ENCODE data around the gene PHETA1. TPM values are rescaled to one million over a fixed set of nuclear protein-coding genes. Genes with fewer than 3 reads are reported as not detected.
"Not testable (repeated sequence)": the region's sequence is repeated elsewhere in the genome, so short reads cannot be mapped to it uniquely, and the experiment has no call there.

PHETA1 gene
- total RNA-seq, 1 donor from 2014 or later: 25.3 TPM

DNA sequence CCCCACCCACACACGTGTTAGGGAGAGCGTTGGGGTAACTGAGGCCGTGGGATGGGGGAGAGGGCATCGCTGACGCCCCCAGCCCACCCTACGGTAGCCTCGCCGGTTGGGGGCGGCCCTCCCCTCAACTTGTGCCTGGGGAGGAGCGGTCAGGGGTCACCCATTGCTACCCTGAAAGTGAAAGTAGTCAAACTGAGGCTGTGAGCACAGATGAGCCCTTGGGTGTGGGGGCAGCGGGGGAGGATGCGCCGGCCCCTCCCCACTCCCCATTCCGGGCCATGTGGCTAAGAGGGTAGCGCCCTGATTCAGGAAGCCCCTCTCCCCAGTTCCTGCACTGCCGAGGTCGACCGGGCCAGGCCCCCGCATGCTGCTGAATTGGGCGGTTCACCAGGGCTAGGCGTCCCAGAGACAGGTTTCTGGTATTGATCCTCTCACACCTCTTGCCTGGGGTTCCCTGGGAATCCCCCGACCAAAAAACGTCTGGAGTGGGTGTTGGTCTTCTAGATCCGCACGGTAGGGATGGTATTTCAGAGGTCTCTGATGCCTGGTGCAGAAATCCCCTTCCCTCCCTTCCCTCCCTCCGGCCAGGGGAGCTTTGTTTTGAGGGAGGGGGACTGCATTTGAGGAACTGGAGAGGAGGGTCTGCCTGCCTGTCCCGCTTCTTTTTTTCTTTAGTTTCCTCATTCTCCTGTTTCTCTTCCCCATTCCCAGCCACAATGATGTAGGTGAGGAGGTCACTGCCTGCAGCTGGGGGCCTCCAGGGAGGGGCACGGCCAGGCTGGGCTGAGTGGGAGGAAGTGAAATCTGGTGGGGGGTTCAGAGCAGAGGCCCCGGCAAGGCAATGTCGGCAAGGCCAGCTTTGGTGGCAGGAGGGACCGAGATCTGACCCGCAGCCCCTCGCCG lies 37.8 kb upstream of the PHETA1 start:
- intact Hi-C loops (cut with DNase I): no loop called here
- peak; percentile 76 for DNase-seq
- no peaks in the 10 kb centered on the region for H3K9me3 ChIP-seq
- no peaks in the 10 kb centered on the region for H3K27me3 ChIP-seq
- peaks cover 70% of the 10 kb centered on the region for H3K4me1 ChIP-seq
- TF ChIP-seq, protein P1, sequence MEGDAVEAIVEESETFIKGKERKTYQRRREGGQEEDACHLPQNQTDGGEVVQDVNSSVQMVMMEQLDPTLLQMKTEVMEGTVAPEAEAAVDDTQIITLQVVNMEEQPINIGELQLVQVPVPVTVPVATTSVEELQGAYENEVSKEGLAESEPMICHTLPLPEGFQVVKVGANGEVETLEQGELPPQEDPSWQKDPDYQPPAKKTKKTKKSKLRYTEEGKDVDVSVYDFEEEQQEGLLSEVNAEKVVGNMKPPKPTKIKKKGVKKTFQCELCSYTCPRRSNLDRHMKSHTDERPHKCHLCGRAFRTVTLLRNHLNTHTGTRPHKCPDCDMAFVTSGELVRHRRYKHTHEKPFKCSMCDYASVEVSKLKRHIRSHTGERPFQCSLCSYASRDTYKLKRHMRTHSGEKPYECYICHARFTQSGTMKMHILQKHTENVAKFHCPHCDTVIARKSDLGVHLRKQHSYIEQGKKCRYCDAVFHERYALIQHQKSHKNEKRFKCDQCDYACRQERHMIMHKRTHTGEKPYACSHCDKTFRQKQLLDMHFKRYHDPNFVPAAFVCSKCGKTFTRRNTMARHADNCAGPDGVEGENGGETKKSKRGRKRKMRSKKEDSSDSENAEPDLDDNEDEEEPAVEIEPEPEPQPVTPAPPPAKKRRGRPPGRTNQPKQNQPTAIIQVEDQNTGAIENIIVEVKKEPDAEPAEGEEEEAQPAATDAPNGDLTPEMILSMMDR (IDR thresholded peaks at IDR 0.05): no peak
- peak overlapping the region; percentile 84 for H3K27ac ChIP-seq
- peak overlapping the region; percentile 88 for H3K4me3 ChIP-seq
- no peak for ATAC-seq
- H3K36me3 ChIP-seq: no peaks in the 10 kb centered on the region

DNA sequence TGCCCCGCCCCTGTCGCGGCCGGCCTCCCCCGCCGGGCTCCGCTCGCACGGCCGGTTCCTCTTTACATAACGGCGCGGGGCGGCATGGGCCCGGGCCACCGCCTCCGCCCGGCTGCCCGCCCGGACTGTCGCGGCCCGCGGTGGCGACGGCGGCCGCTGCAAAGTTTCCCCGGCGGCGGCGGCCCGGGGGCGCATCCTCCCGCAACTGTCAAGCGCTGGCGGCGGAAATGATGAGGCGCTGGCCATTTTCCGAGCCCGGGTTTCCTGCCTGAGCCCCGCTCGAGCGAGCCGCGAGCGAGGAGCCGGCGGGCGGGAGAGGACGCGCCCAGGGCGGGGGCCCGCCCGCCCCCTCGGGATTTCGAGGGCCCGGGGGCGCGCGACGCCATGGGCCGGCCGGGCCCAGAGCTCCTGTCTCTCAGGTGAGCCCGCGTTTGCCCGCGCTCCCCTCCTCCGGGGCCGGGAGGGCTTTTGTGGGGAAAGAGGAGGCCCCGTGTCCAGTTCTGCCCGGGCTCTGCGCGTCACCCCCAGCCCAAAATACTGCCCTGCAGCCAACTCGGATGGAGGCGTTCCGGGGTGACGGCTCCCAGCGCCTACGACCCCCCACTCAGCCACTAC lies 37.1 kb upstream of the PHETA1 start, which contains the start of gene SH2B3:
Gene SH2B3, plus strand, starts transcription at position 65 of the 615 bp plus-strand sequence. CDS start 12,223 bp downstream, outside the sequence.
- Histone ChIP-seq H3K36me3 (no peaks in the 10 kb centered on the region), H3K4me1 (peaks cover 63% of the 10 kb centered on the region), H3K4me3 (peak within 1 kb of the TSS; percentile 88), H3K9me3 (no peaks in the 10 kb centered on the region), H3K27me3 (no peaks in the 10 kb centered on the region), H3K27ac (peak within 1 kb of the TSS; percentile 84)
- TF ChIP-seq, protein P1 (IDR thresholded peaks at IDR 0.05): no peak
- ATAC-seq (peak; percentile 0), DNase-seq (no peak)
- intact Hi-C loops (cut with DNase I): no loop called here

DNA sequence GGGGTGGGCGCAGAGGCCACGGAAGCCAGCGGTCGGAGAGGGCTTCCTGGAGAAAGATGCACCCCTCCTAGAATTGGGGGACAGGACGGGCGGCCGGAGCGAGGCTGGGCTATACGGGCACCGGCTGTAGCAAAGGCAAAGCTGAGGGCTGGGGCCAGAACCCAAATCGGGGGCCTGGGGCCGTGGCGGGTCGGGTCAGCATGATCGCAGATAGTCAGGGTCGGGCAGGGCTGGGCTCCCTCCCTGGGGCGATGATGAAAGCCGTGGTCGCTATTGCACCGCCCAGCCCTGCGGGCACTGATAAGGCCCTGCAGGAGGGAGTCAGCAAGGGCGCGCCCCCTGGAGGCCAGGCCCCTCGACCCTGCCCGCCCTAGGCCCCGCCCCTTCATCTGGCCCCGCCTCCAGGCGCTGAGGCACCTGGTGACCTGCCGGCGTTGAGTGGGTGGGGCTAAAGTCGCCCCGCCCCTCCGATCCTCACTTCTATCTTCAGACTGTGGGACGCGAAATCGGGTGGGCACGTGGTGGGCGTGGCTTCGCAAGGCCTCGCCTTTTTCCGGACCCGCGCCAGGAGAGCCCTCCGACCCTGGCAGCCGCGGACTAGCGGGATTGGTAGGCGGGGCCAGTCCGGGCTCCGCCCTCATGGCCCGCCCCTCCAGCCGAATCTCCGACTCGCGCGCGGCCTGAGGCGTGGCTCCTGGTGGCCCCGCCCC lies 36.4 kb upstream of the PHETA1 start:
- TF ChIP-seq, protein P1 (IDR thresholded peaks at IDR 0.05): peak; percentile 63
- Histone ChIP-seq H3K9me3 (no peaks in the 10 kb centered on the region), H3K27me3 (no peaks in the 10 kb centered on the region), H3K4me3 (peak overlapping the region; percentile 88), H3K4me1 (peaks cover 56% of the 10 kb centered on the region), H3K27ac (peak overlapping the region; percentile 84), H3K36me3 (no peaks in the 10 kb centered on the region)
- peak; percentile 99 for DNase-seq
- intact Hi-C loops (cut with DNase I): no loop called here
- peak; percentile 90 for ATAC-seq

DNA sequence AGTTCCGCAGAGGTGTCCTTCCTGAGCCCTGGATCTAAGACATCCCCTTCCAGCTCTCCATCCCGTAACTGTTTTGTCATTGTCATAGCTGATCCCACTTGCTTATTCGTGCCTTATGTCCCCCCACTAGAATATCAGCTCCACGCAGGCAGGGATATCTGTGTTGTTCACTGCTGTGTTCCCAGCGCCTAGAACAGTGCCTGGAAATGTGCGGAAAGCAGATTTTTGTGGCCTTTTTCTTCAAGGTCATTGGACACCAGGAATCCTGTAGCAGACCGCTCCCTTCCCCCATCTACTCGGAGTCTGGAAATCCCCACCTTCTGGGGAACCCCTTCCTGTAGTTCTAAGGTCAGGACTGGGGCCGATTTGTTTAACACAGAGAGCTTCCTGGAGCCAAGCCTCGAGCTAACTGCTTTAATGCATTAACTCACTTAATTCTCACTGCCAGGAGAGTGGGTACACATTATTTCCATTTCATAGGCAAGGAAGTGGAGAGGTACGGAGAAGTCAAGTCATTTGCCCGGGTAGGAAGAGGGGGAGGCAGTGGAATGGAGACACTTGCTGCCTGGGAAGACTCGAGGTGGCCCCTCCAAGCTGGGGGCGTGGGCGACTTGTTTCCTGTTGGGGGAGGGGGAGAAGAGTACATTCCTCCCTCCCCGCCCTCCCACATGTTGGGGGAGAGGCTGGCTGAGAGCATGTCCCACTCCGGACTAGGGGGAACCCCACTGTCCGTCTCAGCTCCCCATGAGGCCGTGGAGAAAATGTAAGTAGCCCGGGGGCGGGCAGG lies 35.7 kb upstream of the PHETA1 start:
- no peak for DNase-seq
- TF ChIP-seq, protein P1 (IDR thresholded peaks at IDR 0.05): no peak

DNA sequence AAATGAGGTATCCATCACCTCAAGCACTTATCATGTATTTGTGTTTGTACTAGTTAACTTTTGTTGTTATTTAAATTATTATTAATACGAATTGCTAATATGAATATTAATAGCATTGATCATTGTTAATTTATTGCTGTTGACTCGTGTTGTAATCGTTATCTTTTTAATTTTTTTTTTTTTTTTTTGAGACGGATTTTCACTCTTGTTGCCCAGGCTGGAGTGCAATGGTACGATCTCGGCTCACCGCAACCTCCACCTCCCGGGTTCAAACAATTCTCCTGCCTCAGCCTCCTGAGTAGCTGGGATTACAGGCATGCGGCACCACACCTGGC lies 33.6 kb upstream of the PHETA1 start:
- H3K36me3 ChIP-seq, ATAC-seq, DNase-seq, H3K9me3 ChIP-seq, H3K4me3 ChIP-seq, H3K27me3 ChIP-seq: not testable (repeated sequence)
- Histone ChIP-seq H3K27ac (peak overlapping the region; percentile 69), H3K4me1 (peaks cover 34% of the 10 kb centered on the region)
- intact Hi-C loops (cut with DNase I): loop anchor here (5.0 kb wide), 1 partner anchor 50 kb away; no protein-coding TSS in a partner anchor

More for the DNA sequence above, 35.7 kb upstream of the PHETA1 start:
- Histone ChIP-seq H3K36me3 (no peaks in the 10 kb centered on the region), H3K27me3 (no peaks in the 10 kb centered on the region), H3K27ac (peak overlapping the region; percentile 84), H3K9me3 (no peaks in the 10 kb centered on the region), H3K4me3 (peak overlapping the region; percentile 88), H3K4me1 (peaks cover 49% of the 10 kb centered on the region)
- intact Hi-C loops (cut with DNase I): loop anchor here (5.0 kb wide), 1 partner anchor 48 kb away; no protein-coding TSS in a partner anchor
- ATAC-seq: no peak
